Measurements from ENCODE around the gene FUS. TPM values are rescaled to one million over a fixed set of nuclear protein-coding genes. Genes with fewer than 3 reads are reported as not detected.

Gene FUS
- total and polyA plus RNA-seq, 2 of the 13 experiments (the other 11 are each of a cell fraction or from before 2014, with no cell fraction given), result 68.1 to 168 TPM

- TF ChIP-seq ZNF280D (CRISPR knock-in tag; IDR thresholded peaks at IDR 0.05), result no peak
- no peak; the same call in 1 of the 2 replicates for TF ChIP-seq ZSCAN22 (CRISPR knock-in tag; IDR thresholded peaks at IDR 0.05)
- no peak for TF ChIP-seq ZMAT3 (CRISPR knock-in tag; conservative IDR thresholded peaks at IDR 0.05)
- TF ChIP-seq ZNF597 (CRISPR knock-in tag; IDR thresholded peaks at IDR 0.05), result 0 out of 2 replicates have a peak, but pooled peaks have one; percentile 43
- no peak for TF ChIP-seq PRDM10 (CRISPR knock-in tag; IDR thresholded peaks at IDR 0.05; ENCODE audit: low read depth)
- no peak for TF ChIP-seq ZNF883 (CRISPR knock-in tag; IDR thresholded peaks at IDR 0.05; ENCODE audit: not compliant biosample characterization)
- no peak for TF ChIP-seq ZNF335 (CRISPR knock-in tag; IDR thresholded peaks at IDR 0.05)
- TF ChIP-seq E2F5 (CRISPR knock-in tag; conservative IDR thresholded peaks at IDR 0.05), result no peak
- no peak for TF ChIP-seq ONECUT2 (CRISPR knock-in tag; IDR thresholded peaks at IDR 0.05)
- no peak for TF ChIP-seq ZBTB34 (CRISPR knock-in tag; IDR thresholded peaks at IDR 0.05)
- 0 out of 2 replicates have a peak, but pooled peaks have one; percentile 31 for TF ChIP-seq NFKBIZ (CRISPR knock-in tag; IDR thresholded peaks at IDR 0.05)
- no peak for TF ChIP-seq ZBTB20 (CRISPR knock-in tag; IDR thresholded peaks at IDR 0.05; ENCODE audit: borderline replicate concordance, low read depth)
- no peak for TF ChIP-seq SOX5 (CRISPR knock-in tag; IDR thresholded peaks at IDR 0.05; ENCODE audit: borderline replicate concordance)
- TF ChIP-seq PAXIP1 (CRISPR knock-in tag; conservative IDR thresholded peaks at IDR 0.05), result no peak
Observed at GRCh38 chr16:31141489-31142108, 38.3 kb upstream of the FUS start (continued).

Measured in HepG2 (cell line).